LNCAP (cell line): Measurements from ENCODE around the gene CFAP61.

ENCODE experiments used
- CTCF ChIP-seq: fragments of 450-650 bp; IDR thresholded peaks from 2 replicates; pipeline ENCODE4 v1.5.1; 2017; ENCODE audit warnings: mild to moderate bottlenecking

The CFAP61 gene

GRCh38 chr20:20138301-20139064 lies 86.2 kb downstream of the CFAP61 start:
- TF ChIP-seq CTCF: no peak

GRCh38 chr20:20139403-20139802 lies 87.1 kb downstream of the CFAP61 start:
- TF ChIP-seq CTCF: no peak

GRCh38 chr20:20143165-20143564 lies 90.8 kb downstream of the CFAP61 start:
- TF ChIP-seq CTCF: no peak

GRCh38 chr20:20143646-20144045 lies 91.3 kb downstream of the CFAP61 start:
- no peak for TF ChIP-seq CTCF

- no peak for TF ChIP-seq CTCF
Measured at GRCh38 chr20:20148779-20149178, 96.4 kb downstream of the CFAP61 start.

GRCh38 chr20:20150241-20150640 lies 97.9 kb downstream of the CFAP61 start:
- no peak for TF ChIP-seq CTCF

GRCh38 chr20:20160520-20160919 lies 108.2 kb downstream of the CFAP61 start:
- TF ChIP-seq CTCF: no peak

- TF ChIP-seq CTCF: no peak
Measured at GRCh38 chr20:20161611-20162010, 109.3 kb downstream of the CFAP61 start.
